ENCODE data around the gene ST8SIA6.
"Not testable (repeated sequence)": the region's sequence is repeated elsewhere in the genome, so short reads cannot be mapped to it uniquely, and the experiment has no call there.

ST8SIA6 gene

GRCh38 chr10:17340144-17340829 lies 114.1 kb downstream of the ST8SIA6 start:
- no peak for DNase-seq

GRCh38 chr10:17335065-17335464 lies 119.3 kb downstream of the ST8SIA6 start:
- DNase-seq: no peak

GRCh38 chr10:17330501-17330900 lies 123.9 kb downstream of the ST8SIA6 start:
- DNase-seq: no peak

GRCh38 chr10:17326377-17326776 lies 128.0 kb downstream of the ST8SIA6 start:
- DNase-seq: no peak

- not testable (repeated sequence) for DNase-seq
These were observed 132.4 kb downstream of the ST8SIA6 start for GRCh38 chr10:17321957-17322356.

- no peak for DNase-seq
These were observed 137.8 kb downstream of the ST8SIA6 start for GRCh38 chr10:17316488-17317170.

- no peak for DNase-seq
These were observed 145.0 kb downstream of the ST8SIA6 start for GRCh38 chr10:17309435-17309834.

- no peak for DNase-seq
These were observed 147.3 kb downstream of the ST8SIA6 start for GRCh38 chr10:17307123-17307522.

GRCh38 chr10:17292375-17292774 lies 162.0 kb downstream of the ST8SIA6 start:
- no peak for DNase-seq

GRCh38 chr10:17290226-17290625 lies 164.2 kb downstream of the ST8SIA6 start:
- no peak for DNase-seq

GRCh38 chr10:17289763-17290162 lies 164.6 kb downstream of the ST8SIA6 start:
- no peak for DNase-seq

- DNase-seq: no peak
These were observed 167.5 kb downstream of the ST8SIA6 start for GRCh38 chr10:17286562-17287550.

GRCh38 chr10:17282311-17282710 lies 172.1 kb downstream of the ST8SIA6 start:
- no peak for DNase-seq

GRCh38 chr10:17278607-17279240 lies 175.7 kb downstream of the ST8SIA6 start:
- no peak for DNase-seq

- no peak for DNase-seq
These were observed 177.5 kb downstream of the ST8SIA6 start for GRCh38 chr10:17276756-17277424.

GRCh38 chr10:17273403-17273802 lies 181.0 kb downstream of the ST8SIA6 start:
- no peak for DNase-seq

- no peak for DNase-seq
These were observed 181.7 kb downstream of the ST8SIA6 start for GRCh38 chr10:17272648-17273047.

Data from DMS79 (cell line).